ENCODE data around the gene FADS1. TPM values are rescaled to one million over a fixed set of nuclear protein-coding genes. Genes with fewer than 3 reads are reported as not detected.

The FADS1 gene
- total and polyA plus RNA-seq, 2 donors from 2014 or later, result 6.7 to 19.5 TPM

DNA sequence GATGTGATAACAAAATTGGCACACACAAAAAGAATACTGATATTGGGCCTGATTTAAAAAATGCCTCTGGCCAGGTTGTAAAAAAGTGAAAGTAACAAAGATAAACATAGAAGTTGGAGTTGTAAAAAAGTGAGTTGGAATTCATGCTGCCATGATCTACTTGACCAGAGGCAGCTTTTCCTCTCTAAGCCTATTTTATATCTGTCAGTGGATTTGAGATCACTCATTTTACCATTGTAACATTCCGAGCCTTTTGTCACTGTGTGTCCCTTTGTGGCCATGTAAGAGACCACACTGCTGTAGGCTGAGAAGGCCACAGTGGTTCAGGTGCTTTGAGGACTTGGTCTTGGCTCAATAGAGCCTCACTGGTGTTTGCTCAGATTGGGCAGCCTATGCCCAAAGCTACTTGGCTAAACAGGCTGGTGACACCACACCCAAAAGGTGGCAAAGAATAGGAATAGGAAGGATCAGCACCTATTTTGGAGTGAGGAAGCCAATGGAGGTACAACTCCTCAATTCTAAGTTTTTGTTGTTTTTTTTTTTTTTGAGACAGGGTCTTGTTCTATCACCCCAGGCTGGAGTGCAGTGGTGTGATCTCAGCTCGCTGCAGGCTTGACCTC, 17.0 kb downstream of the FADS1 start:
- no peak overlapping the region for H3K4me3 ChIP-seq (ENCODE audit: low read length in 3 of 3)
- intact Hi-C loops (cut with DNase I), result no loop called here
- H3K36me3 ChIP-seq (ENCODE audit: control insufficient read depth in 2 of 3, insufficient read depth in 3 of 3, low read length in 3 of 3), result peaks cover 0 to 5% (median 0%) of the 10 kb centered on the region in 3 donors
- FAIRE-seq, result no peak
- H3K27me3 ChIP-seq (ENCODE audit: control insufficient read depth, insufficient read depth, low read length), result no peaks in the 10 kb centered on the region
- DNase-seq, result no peak
- H3K4me1 ChIP-seq (ENCODE audit: control insufficient read depth in 2 of 3, insufficient read depth in 2 of 3, low read depth in 1 of 3, low read length in 3 of 3), result peaks cover 0 to 6% (median 0%) of the 10 kb centered on the region in 3 donors
- TF ChIP-seq, protein P1, sequence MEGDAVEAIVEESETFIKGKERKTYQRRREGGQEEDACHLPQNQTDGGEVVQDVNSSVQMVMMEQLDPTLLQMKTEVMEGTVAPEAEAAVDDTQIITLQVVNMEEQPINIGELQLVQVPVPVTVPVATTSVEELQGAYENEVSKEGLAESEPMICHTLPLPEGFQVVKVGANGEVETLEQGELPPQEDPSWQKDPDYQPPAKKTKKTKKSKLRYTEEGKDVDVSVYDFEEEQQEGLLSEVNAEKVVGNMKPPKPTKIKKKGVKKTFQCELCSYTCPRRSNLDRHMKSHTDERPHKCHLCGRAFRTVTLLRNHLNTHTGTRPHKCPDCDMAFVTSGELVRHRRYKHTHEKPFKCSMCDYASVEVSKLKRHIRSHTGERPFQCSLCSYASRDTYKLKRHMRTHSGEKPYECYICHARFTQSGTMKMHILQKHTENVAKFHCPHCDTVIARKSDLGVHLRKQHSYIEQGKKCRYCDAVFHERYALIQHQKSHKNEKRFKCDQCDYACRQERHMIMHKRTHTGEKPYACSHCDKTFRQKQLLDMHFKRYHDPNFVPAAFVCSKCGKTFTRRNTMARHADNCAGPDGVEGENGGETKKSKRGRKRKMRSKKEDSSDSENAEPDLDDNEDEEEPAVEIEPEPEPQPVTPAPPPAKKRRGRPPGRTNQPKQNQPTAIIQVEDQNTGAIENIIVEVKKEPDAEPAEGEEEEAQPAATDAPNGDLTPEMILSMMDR (IDR thresholded peaks at IDR 0.05; ENCODE audit: borderline replicate concordance, extremely low read depth, insufficient read depth), result no peak
- no peak overlapping the region for H3K9ac ChIP-seq (ENCODE audit: low read length in 3 of 3)
- no peaks in the 10 kb centered on the region for H3K9me3 ChIP-seq (ENCODE audit: control insufficient read depth in 2 of 3, insufficient read depth in 1 of 3, low read length in 3 of 3)
- H3K27ac ChIP-seq (ENCODE audit: low read depth in 2 of 2, low read length in 2 of 2), result no peak overlapping the region

DNA sequence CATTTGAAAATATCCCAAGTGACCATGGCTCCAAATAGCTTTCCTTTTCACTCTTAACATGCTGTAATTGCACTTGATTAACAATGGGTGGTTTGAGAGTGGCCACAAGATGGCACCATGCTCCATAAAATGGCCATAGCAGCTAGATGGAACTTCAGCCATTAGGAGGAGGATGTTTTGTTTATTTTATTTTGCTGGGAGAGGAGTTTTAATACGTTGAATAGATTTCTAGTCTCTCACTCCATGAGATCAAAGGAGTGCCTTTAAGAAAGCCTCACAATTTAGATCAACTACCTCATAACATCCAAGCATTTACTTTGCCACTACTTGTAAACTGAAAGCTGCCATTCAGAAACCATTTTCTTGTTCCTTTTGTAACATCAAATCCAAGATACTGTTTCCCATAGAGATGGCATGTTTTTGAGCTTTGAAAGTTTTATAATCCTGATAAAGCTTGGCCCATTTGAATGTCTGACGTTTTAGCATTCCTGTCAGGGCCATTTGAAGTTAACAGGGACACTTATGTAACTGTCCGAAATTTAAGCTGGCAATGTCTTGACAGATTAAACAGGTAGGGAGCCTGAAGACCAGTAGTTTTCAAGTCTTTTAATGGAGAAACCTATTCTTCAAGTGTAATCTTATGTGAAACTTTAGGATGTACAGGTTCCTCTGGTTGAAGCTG, 19.4 kb downstream of the FADS1 start:
- Histone ChIP-seq H3K4me1 (ENCODE audit: control insufficient read depth in 2 of 3, insufficient read depth in 2 of 3, low read depth in 1 of 3, low read length in 3 of 3) (peaks cover 0 to 11% (median 9%) of the 10 kb centered on the region in 3 donors), H3K27me3 (ENCODE audit: control insufficient read depth, insufficient read depth, low read length) (no peaks in the 10 kb centered on the region), H3K9ac (ENCODE audit: low read length in 3 of 3) (peak overlapping the region in 1 of 3 donors; percentile 36), H3K27ac (ENCODE audit: low read depth in 2 of 2, low read length in 2 of 2) (peak overlapping the region in 1 of 2 donors; percentile 2), H3K36me3 (ENCODE audit: control insufficient read depth in 2 of 3, insufficient read depth in 3 of 3, low read length in 3 of 3) (no peaks in the 10 kb centered on the region), H3K9me3 (ENCODE audit: control insufficient read depth in 2 of 3, insufficient read depth in 1 of 3, low read length in 3 of 3) (no peaks in the 10 kb centered on the region), H3K4me3 (ENCODE audit: low read length in 3 of 3) (peak overlapping the region in 1 of 3 donors; percentile 3)
- intact Hi-C loops (cut with DNase I), result no loop called here
- DNase-seq (peak in 3 of 5 donors; percentile 80 to 93 (median 91)), FAIRE-seq (peak; percentile 51)
- TF ChIP-seq, protein P1 (IDR thresholded peaks at IDR 0.05; ENCODE audit: borderline replicate concordance, extremely low read depth, insufficient read depth), result peak; percentile 97

DNA sequence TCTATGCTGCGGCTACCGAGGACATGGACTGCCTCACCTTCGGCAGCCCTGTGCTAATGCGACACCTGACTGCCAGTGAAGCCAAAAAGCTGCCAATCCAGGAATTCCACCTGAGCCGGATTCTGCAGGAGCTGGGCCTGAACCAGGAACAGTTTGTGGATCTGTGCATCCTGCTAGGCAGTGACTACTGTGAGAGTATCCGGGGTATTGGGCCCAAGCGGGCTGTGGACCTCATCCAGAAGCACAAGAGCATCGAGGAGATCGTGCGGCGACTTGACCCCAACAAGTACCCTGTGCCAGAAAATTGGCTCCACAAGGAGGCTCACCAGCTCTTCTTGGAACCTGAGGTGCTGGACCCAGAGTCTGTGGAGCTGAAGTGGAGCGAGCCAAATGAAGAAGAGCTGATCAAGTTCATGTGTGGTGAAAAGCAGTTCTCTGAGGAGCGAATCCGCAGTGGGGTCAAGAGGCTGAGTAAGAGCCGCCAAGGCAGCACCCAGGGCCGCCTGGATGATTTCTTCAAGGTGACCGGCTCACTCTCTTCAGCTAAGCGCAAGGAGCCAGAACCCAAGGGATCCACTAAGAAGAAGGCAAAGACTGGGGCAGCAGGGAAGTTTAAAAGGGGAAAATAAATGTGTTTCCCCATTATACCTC, 20.8 kb downstream of the FADS1 start:
- H3K27me3 ChIP-seq (ENCODE audit: control insufficient read depth, insufficient read depth, low read length), result no peaks in the 10 kb centered on the region
- FAIRE-seq (no peak), DNase-seq (no peak)
- H3K9me3 ChIP-seq (ENCODE audit: control insufficient read depth in 2 of 3, insufficient read depth in 1 of 3, low read length in 3 of 3), result no peaks in the 10 kb centered on the region
- H3K27ac ChIP-seq (ENCODE audit: low read depth in 2 of 2, low read length in 2 of 2), result no peak overlapping the region
- TF ChIP-seq, protein P1 (IDR thresholded peaks at IDR 0.05; ENCODE audit: borderline replicate concordance, extremely low read depth, insufficient read depth), result no peak
- H3K36me3 ChIP-seq (ENCODE audit: control insufficient read depth in 2 of 3, insufficient read depth in 3 of 3, low read length in 3 of 3), result no peaks in the 10 kb centered on the region
- no peak overlapping the region for H3K9ac ChIP-seq (ENCODE audit: low read length in 3 of 3)
- H3K4me3 ChIP-seq (ENCODE audit: low read length in 3 of 3), result no peak overlapping the region
- intact Hi-C loops (cut with DNase I), result no loop called here
- peaks cover 3 to 13% (median 11%) of the 10 kb centered on the region in 3 donors for H3K4me1 ChIP-seq (ENCODE audit: control insufficient read depth in 2 of 3, insufficient read depth in 2 of 3, low read depth in 1 of 3, low read length in 3 of 3)
